HG03060 (cell line): ENCODE results near the gene UCN3.
"Not testable (repeated sequence)": the region's sequence is repeated elsewhere in the genome, so short reads cannot be mapped to it uniquely, and the experiment has no call there.

Experiments
- ATAC-seq: cut with Tn5 transposase; IDR thresholded peaks from one replicate; pipeline ENCODE4 v1.9.1; 2021; ENCODE audit warnings: low read depth, moderate number of reproducible peaks; ENCODE audit not compliant: unreplicated experiment

UCN3 gene

DNA sequence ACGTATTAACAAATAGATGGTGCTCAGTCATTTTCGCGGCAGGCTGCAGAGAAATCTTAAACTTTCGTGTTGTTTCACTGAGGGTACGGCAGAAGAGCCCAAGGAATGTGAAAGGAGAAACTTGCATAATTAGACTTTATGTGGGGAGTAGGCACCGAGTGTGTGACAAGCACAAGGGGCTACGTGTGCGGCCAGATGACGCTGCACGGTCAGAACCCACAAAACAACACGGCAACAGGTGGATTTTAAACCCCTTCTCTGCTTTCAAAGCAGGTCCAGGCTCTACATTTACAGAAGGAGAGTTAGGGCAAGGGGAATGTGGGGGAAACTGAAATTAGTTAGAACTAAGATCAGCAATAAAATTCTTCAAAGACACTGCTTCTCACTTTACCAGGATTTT, 392 bp upstream of the UCN3 start:
- ATAC-seq = no peak

DNA sequence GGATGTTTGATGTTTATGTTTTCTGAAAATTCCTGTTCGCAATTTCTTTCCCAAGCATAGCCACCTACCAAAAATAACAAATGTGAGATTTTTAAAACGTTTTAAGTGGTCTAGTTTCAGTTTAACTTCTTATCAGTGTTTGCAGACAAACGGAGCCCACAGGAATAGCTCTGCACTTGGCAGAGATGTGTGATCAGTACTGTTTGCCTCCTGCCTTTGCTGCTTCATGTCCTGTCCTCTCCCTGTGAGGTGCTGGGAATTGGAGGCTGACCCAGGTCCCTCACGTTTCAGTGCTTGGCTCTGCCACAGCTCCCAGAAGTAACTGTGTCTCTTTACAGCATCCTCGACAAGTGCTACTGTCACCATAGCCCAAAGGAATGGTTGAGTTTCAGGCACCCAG, 1.2 kb downstream of the UCN3 start:
- no peak for ATAC-seq

DNA sequence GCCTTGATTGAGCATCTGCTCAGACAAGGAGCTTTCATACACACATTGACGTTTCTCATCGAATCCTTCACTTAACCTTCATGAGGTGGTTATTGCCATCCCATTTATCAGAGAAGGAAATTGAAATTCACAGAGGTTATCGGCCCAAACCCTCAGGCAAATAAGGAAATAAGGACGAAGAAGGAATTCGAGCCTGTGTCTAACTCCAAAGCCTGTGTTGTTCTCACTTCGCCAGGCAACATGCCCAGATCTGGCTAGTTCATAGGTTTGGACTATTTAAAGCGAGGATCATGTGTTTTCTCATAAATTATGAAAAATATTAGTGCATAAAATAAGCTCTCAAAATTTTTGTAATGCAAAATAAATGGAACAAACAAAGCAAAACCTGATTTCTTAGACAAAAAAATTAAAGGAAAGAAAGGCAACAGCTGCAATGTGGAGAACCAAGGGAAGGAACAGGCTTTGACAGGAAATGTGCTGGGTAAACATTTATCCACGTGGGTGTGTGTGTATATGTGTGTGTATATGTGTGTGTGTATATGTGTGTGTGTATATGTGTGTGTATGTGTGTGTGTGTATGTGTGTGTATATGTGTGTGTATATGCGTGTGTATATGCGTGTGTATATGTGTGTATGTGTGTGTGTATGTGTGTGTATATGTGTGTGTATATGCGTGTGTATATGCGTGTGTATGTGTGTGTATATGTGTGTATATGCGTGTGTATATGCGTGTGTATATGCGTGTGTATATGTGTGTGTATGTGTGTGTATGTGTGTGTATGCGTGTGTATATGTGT, 4.8 kb downstream of the UCN3 start:
- no peak for ATAC-seq

DNA sequence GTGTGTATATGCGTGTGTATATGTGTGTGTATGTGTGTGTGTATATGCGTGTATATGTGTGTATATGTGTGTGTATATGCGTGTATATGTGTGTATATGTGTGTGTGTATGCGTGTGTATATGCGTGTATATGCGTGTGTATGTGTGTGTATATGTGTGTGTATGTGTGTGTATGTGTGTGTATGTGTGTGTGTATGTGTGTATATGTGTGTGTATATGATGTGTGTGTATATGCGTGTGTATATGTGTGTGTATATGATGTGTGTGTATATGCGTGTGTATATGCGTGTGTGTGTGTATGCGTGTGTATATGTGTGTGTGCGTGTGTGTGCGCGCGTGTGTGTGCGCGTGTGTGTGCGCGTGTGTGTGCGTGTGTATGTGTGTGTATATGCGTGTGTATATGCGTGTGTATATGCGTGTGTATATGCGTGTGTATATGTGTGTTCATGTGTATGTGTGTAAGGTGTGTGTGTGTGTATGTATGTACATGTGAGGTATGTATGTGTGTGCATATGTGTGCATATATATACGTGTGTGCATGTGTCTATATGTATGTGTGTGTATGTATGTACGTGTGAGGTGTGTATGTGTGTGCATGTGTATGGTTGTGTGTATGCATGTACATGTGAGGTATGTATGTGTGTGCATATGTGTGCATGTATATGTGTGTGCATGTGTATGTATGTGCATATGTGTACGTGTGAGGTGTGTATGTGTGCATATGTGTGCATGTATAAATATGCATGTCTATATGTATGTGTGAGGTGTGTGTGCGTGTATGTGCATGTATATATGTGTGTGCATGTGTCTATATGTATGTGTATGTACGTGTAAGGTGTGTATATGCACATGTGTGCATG, 6.0 kb downstream of the UCN3 start:
- ATAC-seq = no peak

DNA sequence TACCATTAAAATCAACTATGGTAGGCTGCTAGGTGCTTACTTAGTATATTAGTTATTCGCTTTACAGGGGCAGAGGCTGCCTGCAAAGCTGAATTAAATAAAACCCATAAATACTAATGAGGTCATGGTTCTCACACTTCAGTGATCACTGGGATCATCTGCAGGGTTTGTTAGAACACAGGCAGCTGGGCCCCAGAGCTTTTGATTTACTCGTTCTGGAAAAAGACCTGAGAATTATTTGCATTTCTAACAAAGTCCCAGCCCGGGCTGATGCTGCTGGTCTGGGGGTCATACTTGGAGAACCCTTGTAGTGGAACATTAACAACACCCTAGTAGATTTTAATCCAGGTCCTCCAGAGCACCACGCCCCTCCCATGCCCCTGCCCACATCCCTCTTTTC, 8.5 kb downstream of the UCN3 start:
- ATAC-seq = no peak

DNA sequence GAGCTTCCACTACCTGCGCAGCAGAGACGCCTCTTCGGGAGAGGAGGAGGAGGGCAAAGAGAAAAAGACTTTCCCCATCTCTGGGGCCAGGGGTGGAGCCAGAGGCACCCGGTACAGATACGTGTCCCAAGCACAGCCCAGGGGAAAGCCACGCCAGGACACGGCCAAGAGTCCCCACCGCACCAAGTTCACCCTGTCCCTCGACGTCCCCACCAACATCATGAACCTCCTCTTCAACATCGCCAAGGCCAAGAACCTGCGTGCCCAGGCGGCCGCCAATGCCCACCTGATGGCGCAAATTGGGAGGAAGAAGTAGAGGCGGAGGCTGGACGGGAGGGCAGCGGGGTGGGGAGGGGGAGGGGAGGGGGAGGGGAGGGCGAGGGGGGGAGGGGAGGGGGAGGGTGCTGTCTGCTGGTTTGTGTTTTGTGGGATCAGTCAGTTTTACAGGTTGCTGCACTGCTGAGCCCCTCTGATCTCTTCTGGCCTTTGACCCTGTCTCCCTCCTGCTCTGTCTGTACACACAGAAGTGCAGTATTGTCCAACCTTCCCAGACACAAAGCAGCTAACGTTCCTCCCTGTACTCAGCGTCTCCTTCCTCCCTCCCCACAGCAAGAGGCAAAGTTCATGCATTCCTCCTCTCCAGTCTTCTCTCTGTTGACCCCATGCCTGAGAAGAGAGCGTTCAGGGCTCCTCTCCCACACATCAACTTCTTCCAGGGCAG, 9.3 kb downstream of the UCN3 start:
- no peak for ATAC-seq

DNA sequence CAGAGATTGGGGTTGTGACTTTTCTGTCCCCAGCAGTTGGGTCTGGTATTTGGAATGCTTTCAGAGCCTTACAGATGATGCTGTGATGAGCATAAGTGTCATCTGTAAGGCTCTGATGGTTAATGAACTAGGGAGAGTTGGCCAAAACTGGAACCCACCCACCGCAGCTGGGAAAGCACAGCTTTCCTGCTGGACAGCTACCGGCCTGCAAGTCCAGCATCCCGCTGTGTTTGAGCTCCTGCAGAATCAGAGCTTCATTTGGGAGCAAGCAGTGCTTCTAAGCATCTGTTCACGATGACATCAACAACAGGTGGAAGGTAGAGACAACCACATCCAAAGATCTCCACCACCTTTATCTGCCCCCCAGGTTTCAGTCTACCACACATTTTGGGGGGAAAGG, 11.7 kb downstream of the UCN3 start:
- ATAC-seq = no peak

DNA sequence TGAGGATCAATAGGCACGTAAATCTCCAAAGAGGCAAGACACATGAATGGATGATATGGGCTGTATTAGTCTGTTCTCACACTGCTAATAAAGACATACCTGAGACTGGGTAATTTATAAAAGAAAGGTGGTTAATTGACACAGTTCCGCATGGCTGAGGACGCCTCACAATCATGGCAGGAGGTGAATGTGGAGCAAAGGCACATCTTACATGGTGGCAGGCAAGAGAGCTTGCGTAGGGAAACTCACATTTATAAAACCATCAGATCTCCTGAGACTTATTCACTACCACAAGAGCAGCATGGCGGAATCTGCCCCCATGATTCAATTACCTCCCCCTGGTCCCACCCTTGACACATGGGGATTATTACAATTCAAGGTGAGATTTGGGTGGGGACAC, 14.4 kb downstream of the UCN3 start:
- not testable (repeated sequence) for ATAC-seq

DNA sequence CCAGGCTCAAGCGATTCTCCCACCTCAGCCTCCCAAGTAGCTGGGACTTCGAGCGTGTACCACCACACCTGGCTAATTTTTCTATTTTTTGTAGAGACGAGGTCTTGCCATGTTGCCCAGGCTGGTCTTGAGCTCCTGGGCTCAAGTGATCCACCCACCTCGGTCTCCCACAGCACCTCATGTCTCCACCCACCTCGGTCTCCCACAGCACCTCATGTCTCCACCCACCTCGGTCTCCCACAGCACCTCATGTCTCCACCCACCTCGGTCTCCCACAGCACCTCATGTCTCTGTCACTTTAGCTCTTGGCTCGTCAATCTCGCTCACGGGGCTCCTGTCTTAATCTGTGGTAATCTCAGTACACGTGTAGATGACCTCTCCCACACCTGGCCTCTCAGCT, 15.6 kb downstream of the UCN3 start:
- ATAC-seq = not testable (repeated sequence)

DNA sequence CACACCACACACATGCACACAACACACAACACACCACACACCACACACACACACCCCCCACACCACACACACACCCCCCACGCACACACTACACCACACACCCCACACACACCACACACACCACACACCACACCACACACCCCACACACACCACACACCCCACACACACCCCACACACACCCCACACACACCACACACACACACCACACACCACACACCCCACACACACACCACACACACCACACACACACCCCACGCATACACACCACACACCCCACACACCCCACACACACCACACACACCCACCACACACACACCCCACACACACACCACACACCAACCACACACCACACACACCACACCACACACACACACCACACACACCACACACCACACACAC, 16.4 kb downstream of the UCN3 start:
- no peak for ATAC-seq

DNA sequence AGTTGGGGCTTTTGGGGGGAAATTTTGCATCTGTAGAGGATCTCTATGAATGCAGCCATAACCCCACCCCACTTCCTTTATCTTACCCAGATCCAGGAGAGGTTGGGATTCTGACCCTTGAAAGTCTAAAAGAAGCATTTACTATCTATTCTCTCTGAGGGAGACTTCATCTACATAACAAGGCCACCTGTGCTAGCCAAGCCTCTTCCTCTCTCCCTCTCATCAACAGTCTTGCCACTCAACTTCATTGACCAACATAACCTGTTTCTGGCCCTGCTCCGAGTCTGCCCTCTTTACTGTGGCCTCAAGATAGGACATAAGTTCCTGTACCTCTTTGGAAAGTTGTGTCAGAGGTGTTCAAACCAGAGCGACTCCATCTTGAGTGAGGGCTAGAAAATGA, 20.5 kb downstream of the UCN3 start:
- no peak for ATAC-seq

DNA sequence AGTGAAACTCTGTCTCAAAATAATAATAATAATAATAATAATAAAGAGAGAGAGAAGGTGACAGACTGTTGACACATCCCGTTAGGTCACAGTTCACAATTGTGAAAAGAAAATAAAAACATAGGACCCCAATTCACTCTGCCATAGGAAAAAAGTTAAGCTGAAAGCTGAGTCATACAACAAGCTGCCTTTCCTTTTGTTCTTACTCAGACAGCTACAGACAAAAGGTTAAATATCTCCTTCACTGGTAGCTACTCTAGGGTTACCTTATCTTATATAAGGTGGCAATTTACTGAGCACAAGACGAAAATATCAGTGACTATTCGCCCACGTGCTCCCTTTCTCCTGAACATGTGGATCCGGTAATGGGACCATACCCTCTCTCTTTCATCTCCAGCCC, 22.4 kb downstream of the UCN3 start:
- no peak for ATAC-seq

DNA sequence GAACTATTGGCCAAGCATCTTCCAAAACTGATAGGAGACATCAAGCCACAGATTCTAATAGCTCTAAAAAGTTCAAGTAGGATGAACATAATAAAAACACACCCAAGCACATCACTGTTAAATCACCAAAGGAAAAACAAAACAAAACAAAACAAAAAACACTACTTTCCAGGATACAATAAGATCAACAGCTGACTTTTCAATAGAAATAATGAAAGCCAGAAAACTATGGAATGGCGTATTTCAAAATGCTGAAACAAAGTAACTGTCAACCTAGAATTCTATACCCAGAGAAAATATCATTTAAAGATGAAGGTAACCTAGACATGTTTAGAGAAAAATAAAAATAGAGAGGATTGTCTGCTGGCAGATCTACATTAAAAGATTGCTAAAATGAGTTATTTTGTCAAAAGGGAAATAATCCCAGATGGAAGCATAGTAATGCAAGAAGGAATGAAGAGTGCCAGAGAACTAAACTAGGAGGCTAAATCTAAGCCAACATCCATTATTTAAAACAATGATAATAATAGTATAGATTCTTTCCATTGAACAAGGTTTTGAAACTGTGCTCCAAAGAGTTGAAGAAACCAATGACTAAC, 25.9 kb downstream of the UCN3 start:
- no peak for ATAC-seq

DNA sequence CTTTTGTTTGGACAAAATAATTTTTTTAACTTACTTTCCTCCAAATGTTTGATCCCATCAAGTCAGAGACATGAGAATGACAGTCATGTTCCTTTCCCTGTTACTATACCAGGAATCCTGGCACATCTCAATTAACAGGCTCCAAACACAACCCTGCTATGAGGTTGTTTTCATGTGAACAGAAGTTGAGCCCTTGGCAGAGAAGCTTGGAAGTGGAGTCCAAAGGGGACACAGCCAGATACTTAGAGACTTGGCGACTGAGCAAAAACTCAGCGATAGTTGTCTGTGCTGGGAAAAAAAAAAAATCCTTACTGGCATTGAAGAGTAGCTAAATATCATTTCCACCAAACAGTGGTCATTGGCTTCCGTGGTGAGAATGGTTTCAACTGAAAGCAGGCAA, 27.0 kb downstream of the UCN3 start:
- ATAC-seq = no peak

DNA sequence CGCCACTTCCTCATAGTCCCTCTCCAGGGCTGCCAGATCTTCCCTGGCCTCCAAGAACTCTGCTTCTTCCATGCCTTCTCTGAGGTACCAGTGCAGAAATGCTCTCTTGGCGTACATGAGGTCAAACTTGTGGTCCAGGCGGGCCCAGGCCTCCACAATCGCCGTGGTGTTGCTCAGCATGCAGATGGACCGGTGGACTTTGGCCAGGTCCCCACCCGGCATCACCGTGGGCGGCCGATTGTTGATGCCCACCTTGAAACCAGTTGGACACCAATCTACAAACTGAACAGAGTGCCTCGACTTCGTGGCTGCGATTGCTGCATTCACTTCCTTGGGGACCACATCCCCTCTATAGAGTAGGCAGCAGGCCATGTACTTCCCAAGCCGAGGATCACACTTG, 28.8 kb downstream of the UCN3 start:
- ATAC-seq = no peak

DNA sequence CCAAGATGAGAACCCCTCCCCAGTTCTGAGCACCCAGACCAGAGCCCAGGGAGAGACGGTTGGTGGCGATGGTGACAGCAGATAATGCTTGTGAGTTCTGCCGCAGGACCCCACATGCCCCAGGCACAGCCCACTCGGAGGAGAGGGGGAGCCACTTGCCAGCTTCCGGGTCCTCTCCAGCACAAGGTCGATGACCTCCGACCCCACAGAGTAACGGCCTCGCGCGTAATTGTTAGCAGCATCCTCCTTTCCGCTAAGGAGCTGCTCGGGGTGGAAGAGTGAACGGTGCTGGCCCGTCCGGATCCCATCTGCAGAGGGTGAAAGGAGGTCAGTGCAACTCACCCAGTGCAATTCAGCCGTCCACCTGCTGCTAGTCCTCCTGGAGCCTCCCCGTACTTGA, 30.4 kb downstream of the UCN3 start:
- ATAC-seq = no peak

DNA sequence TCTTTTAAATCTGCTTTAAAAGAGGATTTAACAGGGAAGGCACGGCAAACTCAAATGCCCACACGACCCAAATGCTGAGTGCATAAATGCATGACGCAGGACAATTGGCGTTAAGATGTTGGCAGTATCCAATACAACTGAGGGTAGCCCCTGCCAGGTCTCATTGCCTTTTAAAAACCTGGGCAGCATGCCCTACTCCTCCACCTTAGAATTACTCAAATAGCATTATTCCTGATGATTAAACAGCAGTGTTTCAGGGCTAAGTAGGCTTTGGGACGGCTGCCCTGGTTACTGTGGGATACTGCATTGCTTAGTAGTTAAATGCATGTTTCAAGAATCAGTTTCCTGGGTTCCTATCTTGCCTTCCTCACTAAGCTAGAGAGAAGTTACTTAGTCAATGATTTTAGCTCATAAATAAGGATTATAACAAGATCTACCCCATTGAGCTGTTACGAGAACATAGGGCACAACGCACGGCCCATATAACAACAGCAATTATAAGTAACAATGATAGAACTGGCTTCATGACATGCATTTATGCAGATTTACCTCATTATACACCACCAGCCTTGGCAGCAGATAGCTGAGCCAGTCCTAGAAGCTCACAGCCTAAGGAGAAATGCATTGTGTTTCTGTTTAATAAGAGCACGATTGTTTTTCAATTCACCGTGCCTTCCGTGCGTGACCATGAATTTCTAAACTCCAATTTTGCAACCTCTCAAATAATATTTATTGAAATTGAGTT, 32.0 kb downstream of the UCN3 start:
- ATAC-seq = no peak

DNA sequence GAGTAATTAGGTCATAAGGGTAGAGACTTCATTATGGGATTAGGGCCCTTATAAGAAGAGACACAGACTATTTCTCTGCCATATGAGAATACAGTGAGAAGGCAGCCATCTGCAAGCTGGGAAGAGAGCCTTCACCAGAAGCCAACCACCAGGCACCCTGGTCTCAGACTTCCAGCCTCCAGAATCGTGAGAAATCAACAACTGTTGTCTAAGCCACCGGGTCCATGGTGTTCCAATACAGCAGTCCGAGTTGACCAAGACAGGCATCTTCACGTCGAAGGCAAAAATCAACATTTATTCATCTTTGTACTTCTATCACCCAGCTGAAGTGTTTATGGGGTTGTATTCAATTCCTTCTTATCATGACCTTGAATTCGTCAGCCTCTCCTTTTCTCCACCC, 34.6 kb downstream of the UCN3 start:
- no peak for ATAC-seq

DNA sequence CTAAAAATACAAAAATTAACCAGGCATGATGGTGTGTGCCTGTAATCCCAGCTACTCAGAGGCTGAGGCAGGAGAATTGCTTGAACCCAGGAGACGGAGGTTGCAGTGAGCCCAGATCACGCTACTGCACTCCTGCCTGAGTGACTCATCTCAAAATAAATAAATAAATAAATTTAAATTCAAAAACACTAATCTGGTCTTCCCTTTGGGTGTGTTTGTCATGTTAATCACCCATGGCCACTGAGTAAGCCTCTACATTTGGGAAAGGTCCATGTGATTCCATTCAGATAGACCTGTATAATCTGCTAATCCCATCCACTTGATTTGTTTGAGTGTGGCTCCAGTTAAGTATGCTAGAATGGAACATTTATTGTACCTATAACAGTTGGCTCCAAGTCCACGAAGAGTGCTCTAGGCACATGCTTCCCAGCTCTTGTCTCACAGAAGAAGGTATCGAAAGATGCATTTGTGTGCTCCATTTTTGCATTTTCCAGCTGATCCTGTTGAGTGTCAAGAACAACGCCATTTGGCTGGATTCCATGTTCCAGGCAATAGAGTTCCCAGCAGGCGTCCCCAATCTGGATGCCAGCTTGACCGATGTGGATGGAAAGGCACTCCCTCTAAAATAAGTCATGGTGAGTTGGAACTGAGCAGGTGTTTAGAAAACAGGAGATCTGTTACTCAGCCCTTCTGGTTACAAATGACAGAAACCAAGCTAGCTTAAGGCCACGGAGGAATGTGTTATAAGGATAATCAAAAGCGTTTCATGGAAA, 35.9 kb downstream of the UCN3 start:
- no peak for ATAC-seq
